ENCODE data around the gene MIB1. TPM values are rescaled to one million over a fixed set of nuclear protein-coding genes. Genes with fewer than 3 reads are reported as not detected.

MIB1 gene
- total and polyA plus RNA-seq, 12 donors: 3.1 to 50.1 (median 20.7) TPM

- TF ChIP-seq CTCF (IDR thresholded peaks at IDR 0.05) (no peak), POLR2A (IDR thresholded peaks at IDR 0.05) (no peak)
- no peak for DNase-seq
- H3K27me3 ChIP-seq: no peaks in the 10 kb centered on the region
- H3K36me3 ChIP-seq (replicated peaks in 1 of 2): no peaks in the 10 kb centered on the region
- intact Hi-C loops (cut with DNase I): loop anchor here in 1 of 2 donors (10.0 kb wide), 1 partner anchor 253 kb away; the partner anchor contains the start of gene GATA6
- H3K4me3 ChIP-seq: no peak overlapping the region
- no peaks in the 10 kb centered on the region for H3K9me3 ChIP-seq (replicated peaks in 1 of 3)
- no peak overlapping the region for H3K27ac ChIP-seq
- no peaks in the 10 kb centered on the region for H3K4me1 ChIP-seq (replicated peaks in 1 of 2)
- 40 to 52% (median 45%) methylated on average over 5 of the region's 5 CpGs for WGBS, 4 donors
Observed at GRCh38 chr18:21911551-21911950, 171.0 kb downstream of the MIB1 start.

DNA sequence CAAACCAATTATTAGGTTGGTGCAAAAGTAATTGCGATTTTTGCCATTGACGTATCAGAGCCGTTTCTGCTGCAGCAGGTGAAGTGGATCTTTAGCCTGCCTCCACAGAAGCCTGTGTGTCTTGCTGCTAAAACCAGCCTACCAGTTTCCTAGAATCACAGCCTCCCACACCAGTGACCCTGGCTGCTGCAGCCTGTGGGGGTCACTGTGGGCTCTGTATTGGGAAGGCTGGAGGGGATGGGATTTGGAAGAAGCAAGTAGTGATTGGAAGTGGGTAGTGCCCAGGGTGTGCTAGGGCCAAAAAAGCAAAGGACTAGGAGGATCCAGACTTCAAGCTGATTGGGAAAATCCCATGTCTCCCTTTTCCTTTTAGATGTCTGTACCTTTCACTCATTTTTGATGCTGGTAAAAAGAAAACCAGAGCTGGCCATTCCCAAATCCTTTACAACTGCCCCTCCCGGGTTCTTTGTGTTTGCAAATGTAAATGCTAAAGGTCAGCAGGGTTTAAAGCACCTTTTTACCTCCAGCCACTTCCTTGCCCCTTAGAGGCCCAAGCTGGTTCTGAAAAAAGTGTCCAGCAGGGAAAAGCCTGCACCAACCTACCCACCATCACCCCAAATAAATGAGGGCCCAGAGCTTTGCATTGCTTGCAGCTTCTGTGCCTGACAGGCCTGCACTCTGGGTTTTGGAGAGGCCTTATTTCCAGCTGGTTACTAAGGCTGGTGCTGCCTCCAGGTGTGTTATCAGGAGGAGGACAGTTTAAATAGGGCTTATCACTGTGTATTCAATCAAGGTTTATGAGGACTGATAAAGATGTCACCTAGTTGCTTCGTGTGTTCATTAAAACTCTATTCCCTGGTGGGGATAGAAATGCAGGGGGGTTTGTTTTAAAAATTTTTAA lies 172.0 kb downstream of the MIB1 start:
- WGBS, 4 donors: 77 to 92% (median 82%) methylated on average over 5 of the region's 5 CpGs
- no peak for DNase-seq
- Histone ChIP-seq H3K9me3 (replicated peaks in 1 of 3) (no peaks in the 10 kb centered on the region), H3K4me1 (replicated peaks in 1 of 2) (no peaks in the 10 kb centered on the region), H3K27ac (no peak overlapping the region), H3K27me3 (no peaks in the 10 kb centered on the region), H3K36me3 (replicated peaks in 1 of 2) (no peaks in the 10 kb centered on the region), H3K4me3 (no peak overlapping the region)
- intact Hi-C loops (cut with DNase I): loop anchor here in 1 of 2 donors (10.0 kb wide), 1 partner anchor 252 kb away; the partner anchor contains the start of gene GATA6
- TF ChIP-seq CTCF (IDR thresholded peaks at IDR 0.05) (no peak), POLR2A (IDR thresholded peaks at IDR 0.05) (no peak)

DNA sequence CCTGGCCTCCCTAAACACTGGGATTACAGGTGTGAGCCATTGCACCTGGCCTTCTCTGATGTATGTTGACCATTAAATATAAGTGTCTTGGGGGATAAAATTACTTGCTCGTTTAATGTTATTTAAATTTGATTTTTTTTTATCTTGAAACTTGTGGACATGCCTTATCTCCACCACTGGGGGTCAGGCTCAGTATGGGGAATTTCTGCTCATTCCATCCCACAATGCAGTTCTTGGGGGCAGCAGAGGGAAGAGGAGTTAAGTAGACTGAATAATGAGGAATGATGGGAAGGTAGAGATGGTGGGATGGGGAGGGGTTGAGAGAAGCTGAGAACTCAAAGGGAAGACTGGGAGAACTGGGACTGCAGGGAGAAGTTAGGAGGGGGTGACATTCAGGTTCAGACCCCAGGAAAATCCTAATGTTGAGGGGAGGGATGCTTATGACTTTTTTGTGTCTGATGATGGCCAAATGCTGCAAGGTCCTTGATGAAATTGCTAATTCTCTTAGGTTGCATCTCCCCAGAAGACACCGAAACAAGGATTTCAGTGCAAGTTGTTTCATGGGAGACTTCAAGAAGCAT lies 174.2 kb downstream of the MIB1 start:
- Histone ChIP-seq H3K27me3 (no peaks in the 10 kb centered on the region), H3K36me3 (replicated peaks in 1 of 2) (no peaks in the 10 kb centered on the region), H3K27ac (no peak overlapping the region), H3K4me3 (no peak overlapping the region), H3K4me1 (replicated peaks in 1 of 2) (no peaks in the 10 kb centered on the region), H3K9me3 (replicated peaks in 1 of 3) (peaks cover 0 to 8% (median 0%) of the 10 kb centered on the region in 3 donors)
- peak in 6 of 7 donors; percentile 37 to 58 (median 46) for DNase-seq
- intact Hi-C loops (cut with DNase I): loop anchor here in 1 of 2 donors (10.0 kb wide), 1 partner anchor 250 kb away; the partner anchor contains the start of gene GATA6
- peak; percentile 61 to 76 (median 66) for TF ChIP-seq CTCF (IDR thresholded peaks at IDR 0.05)
- TF ChIP-seq POLR2A (IDR thresholded peaks at IDR 0.05): no peak
- WGBS, 4 donors: 48 to 50% (median 49%) methylated on average over 2 of the region's 2 CpGs

- intact Hi-C loops (cut with DNase I): loop anchor here in 1 of 2 donors (10.0 kb wide), 1 partner anchor 249 kb away; the partner anchor contains the start of gene GATA6
Observed at GRCh38 chr18:21915546-21915945, 175.0 kb downstream of the MIB1 start.

More at GRCh38 chr18:21915546-21915945, 175.0 kb downstream of the MIB1 start:
- Histone ChIP-seq H3K27me3 (no peaks in the 10 kb centered on the region), H3K4me1 (replicated peaks in 1 of 2) (no peaks in the 10 kb centered on the region), H3K27ac (no peak overlapping the region), H3K4me3 (no peak overlapping the region), H3K36me3 (replicated peaks in 1 of 2) (no peaks in the 10 kb centered on the region), H3K9me3 (replicated peaks in 1 of 3) (peaks cover 0 to 8% (median 0%) of the 10 kb centered on the region in 3 donors)
- no peak for TF ChIP-seq POLR2A (IDR thresholded peaks at IDR 0.05)
- no peak for TF ChIP-seq CTCF (IDR thresholded peaks at IDR 0.05)
- no peak for DNase-seq
- 84 to 93% (median 86%) methylated on average over 9 of the region's 9 CpGs for WGBS, 4 donors
